GM04504 (cell line): Measurements from ENCODE around the gene RBM20.
A peak's percentile ranks its signal among the peaks of the same experiment; 100 is the strongest.

Experiments
- DNase-seq: peaks from one replicate; pipeline ENCODE4 v3.0.0-alpha.2; 2012; ENCODE audit warnings: low read depth

Gene RBM20

GRCh38 chr10:110871298-110872084, 227.4 kb downstream of the RBM20 start, which contains the start of gene PDCD4:
TSS of gene PDCD4 (plus strand) at chr10:110871928. CDS start at chr10:110876028, 4,100 bp downstream.
- peak; percentile 94 for DNase-seq

GRCh38 chr10:110872145-110872983, 228.2 kb downstream of the RBM20 start:
- no peak for DNase-seq

GRCh38 chr10:110872984-110873923, 229.1 kb downstream of the RBM20 start:
- no peak for DNase-seq

GRCh38 chr10:110873951-110874350, 229.8 kb downstream of the RBM20 start:
- no peak for DNase-seq

GRCh38 chr10:110876000-110876399, 231.9 kb downstream of the RBM20 start:
- no peak for DNase-seq

- DNase-seq, result no peak
Measured at GRCh38 chr10:110876788-110877187, 232.7 kb downstream of the RBM20 start.

- no peak for DNase-seq
Measured at GRCh38 chr10:110880012-110880411, 235.9 kb downstream of the RBM20 start.

- no peak for DNase-seq
Measured at GRCh38 chr10:110881247-110881646, 237.1 kb downstream of the RBM20 start.

GRCh38 chr10:110881905-110882304, 237.8 kb downstream of the RBM20 start:
- DNase-seq, result no peak

GRCh38 chr10:110883924-110884323, 239.8 kb downstream of the RBM20 start:
- no peak for DNase-seq

- DNase-seq, result no peak
Measured at GRCh38 chr10:110885932-110886674, 242.0 kb downstream of the RBM20 start.

- DNase-seq, result no peak
Measured at GRCh38 chr10:110887560-110887959, 243.4 kb downstream of the RBM20 start.
